Measurements from ENCODE around the gene NKAIN1.

- TF ChIP-seq CTCF (IDR thresholded peaks at IDR 0.05; ENCODE audit: borderline replicate concordance, extremely low read depth, low read length, poor library complexity, severe bottlenecking) (no peak), EZH2 (IDR thresholded peaks at IDR 0.05; ENCODE audit: borderline replicate concordance, low read depth, low read length, severe bottlenecking) (no peak)
Measured at GRCh38 chr1:31257213-31257612, 17.5 kb upstream of the NKAIN1 start.
